ENCODE data around the gene MED27.

MED27 gene

GRCh38 chr9:131912671-131913070, 167.0 kb downstream of the MED27 start:
- DNase-seq: no peak

DNA sequence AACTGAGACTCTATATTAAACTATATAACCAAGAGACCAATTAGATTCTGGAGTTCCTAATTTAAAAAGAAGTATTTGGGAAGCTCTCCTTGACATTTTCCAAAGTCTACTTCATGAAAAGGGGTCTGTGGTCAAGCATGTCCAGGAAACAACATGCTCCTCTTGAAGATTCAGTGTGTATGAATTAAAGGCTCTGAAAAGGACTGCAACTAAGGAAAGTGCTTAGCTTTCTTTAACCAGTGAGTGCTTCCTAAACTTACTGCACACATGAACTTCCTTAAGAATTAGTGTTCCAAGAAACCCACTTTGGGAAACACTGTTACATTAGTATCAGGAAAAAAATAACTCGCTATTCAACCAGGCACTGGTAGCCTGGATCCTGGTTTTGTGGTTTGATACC, 167.6 kb downstream of the MED27 start:
- DNase-seq: no peak

DNA sequence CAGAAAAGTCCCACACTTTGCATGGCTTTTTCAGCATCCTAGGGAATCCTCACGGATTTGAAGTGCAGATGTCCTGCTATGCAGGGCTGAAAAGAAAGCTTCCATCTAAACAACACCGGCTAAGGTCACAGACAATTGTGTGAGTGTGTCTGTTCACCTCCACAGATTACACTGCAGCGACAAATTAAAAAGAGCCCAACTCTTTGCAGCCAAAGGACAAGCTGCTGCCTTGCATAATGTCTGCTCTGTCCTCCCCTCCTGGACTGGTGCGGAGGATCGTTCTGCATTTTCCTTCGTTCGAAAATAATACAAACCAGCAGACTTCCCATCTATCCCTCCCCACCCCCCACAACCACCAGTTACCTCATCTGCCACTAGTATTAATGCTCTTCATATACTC, 169.1 kb downstream of the MED27 start:
- no peak for DNase-seq

GRCh38 chr9:131905144-131905543, 174.5 kb downstream of the MED27 start:
- no peak for DNase-seq

DNA sequence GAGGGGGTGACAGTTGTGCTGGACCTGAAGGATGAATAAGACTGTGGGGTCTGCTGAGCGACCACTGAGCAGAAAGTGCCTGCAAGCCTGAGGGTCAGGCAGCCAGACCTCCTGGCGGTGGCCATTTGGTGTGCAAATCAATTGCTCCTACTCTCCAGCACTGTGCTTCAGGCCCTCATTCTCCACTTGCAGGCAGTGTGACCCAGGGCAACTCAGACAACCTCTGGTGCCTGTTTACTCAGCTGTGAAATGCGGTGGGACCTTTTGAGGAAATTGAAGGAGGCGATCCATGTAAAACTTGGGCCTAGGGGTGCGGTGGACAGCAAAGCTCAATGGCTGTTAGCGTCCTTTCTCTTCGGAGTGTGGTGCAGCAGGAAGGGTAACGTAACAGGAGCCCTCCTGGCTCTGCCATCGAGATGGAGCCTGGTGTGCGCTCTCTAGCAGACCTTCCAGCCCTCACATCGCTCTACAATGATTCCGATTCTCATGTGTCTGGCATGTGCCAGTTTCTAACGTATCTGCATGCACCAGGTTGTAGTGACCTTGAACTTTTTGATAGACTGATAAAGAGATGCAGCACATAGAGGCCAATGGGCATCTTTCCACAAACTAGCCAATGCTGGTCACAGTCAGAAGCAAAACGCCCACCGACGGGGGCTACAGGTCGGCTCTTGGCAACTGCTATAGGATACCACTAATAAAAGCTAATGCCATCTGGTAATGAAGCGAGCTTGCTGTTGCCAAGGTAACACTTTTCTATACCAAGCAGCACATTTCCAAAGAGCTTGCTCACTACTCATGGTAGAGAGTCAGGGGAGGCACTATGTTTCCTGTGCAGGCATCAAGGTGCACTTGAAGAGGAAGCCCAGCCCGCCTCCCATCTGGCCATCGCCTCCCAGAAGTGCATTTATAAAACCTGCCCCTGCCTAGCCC, 180.1 kb downstream of the MED27 start:
- DNase-seq: no peak

- DNase-seq: no peak
Measured at GRCh38 chr9:131892902-131893500, 186.7 kb downstream of the MED27 start.

DNA sequence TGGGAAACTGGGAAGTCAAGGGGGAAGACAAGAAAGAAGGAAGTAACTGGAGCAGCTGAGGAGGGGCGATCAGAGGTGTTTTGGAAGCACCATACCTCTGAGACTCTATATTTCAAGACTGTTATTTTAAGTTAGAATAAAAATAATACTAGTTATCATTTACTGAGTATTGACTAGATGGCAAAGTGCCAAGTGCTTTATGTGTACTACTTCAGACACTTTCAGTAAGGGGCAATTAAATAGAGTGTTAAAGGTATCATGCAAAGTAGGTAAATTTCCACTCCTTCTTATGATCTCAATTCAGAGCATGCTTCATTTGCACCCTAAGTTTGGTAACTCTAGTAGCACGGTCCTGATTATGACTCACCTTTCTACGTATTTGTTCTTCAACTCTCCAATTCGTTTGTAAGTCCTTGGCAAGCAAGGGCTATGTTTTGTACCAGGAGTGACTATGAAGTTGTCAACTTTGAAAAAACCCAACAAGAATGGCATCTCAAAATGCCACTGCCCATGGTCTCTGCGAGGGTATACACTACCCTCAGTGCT, 187.4 kb downstream of the MED27 start:
- DNase-seq: peak; percentile 35

DNA sequence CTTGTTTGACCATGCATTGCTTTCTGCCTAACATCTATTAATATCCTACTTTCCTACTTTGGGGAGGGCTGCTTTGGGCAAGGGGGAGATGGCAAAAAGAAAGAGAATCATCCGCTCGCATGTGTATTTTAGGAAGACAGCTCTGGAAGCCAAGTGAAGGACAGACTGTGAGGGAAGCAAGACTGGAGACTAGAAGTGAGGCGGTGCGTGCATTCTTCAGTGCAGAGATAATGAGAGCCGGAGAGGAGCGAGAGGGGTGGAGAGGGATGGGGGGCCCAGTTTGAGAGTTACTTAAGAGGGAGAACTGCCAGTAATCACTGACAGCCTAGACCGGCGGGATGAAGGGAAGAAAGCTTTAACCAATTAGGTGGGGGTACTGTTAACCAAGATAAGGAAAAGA, 188.1 kb downstream of the MED27 start:
- no peak for DNase-seq

DNA sequence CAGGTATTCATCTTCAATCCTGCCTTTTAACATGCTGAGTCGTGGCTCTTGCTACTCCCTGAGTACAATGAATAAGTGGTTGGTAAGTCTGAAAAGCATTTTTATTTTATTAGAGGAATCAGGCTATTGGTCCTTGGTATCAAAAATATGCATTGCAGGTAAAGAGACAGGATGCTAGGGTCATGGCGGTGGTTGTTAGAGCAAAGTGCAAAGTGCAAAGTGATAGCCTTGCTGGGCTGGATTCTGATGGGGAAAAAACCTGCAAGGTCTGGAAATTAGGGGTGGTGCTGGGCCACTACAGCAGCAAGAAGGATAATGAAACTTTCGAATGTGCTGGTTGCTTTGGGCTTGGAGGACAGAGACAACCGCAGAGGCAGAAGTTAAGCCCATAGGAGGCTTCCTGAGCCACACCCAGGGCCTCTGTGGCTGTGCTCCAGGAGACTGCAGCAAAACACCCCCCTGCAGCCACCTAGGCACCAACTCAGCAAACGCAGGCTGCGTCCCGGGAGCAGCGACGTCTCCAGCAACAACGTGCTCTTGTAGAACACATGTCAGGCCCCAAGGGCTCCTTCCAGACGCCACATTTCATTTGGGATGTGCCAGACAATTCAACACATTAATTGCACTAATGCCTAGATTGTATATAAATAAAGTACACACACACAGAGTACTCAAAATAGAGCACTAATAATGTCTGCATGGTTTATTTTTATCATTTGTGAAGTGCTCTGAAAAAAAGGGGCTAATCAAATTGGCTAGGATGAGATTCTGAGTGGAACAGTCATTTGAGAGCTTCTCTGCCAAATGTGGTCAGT, 190.0 kb downstream of the MED27 start:
- DNase-seq: no peak

DNA sequence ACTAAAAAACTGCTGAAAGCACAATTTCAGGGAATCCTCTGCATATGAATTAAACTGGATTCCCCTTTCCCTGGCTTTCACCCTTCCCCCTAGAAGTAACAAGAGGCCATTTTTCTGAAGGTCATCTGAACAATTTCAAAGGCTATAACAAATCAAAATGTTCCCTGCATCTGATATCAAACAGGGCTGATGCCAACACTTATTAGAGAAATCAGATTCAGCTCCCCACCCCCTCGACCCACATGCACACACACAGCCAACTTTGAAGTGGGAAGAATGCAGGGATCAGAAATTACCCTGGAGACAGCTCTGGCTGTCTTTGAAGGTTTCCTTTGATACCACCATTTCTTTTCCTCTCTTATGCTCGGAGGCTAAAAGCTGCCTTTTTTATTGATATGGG, 190.7 kb downstream of the MED27 start:
- DNase-seq: no peak

DNA sequence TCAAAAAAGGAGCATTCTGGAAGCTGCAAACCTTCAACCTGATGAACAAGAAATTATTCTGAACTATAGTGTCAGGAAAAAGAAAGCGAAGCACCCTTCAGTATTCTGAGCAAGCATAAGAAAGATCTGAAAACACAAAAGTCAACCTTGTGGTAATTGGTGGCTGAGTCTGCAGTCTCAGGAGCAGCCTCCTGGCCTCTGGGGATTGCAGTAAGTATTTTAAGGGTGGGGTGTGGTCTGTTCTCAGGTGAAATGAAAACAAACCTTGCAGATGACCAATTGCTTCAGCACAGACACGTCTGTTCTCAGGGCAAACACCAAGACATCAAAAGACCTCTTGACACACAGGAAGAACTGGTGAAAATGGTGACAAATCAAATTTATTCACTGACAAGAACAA, 192.0 kb downstream of the MED27 start:
- no peak for DNase-seq

DNA sequence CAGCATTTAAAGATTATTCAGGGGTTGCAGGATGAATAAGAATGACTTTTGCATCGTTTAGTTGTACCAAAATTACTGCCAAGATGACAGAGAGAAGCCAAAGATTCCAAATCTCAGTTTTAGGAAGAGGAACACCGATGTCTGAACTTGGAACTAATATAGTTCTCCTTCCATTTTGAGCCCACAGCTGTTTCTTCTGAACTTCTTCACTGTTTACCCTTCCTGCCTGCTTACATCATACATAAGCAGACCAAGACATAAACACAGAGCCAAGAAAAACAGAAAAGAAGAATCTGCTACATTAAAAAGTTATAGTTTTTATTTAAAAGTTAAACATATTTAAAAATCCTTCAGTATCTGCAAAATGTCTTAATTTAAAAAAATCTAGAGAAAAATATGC, 192.8 kb downstream of the MED27 start:
- no peak for DNase-seq

GRCh38 chr9:131885144-131885609, 194.5 kb downstream of the MED27 start:
- DNase-seq: peak; percentile 77

DNA sequence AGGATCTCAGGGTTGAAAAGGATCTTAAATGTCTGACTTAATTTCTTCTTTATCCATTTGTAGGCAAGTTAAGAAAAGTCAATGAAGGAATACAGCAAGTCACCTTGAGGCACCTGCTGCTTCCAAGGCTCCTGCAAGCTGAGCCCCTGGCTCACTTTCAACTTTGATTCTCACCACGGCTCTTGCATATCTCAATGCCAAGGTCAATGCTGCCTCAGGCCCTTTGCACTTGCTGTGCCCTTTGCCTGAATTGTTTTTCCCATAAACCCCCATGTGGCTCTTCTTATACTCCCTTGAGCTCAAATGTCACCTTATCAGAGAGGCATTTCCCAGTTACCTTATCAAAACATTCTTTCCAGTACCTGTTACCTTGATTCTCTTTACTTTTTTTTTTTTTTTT, 195.4 kb downstream of the MED27 start:
- DNase-seq: no peak

DNA sequence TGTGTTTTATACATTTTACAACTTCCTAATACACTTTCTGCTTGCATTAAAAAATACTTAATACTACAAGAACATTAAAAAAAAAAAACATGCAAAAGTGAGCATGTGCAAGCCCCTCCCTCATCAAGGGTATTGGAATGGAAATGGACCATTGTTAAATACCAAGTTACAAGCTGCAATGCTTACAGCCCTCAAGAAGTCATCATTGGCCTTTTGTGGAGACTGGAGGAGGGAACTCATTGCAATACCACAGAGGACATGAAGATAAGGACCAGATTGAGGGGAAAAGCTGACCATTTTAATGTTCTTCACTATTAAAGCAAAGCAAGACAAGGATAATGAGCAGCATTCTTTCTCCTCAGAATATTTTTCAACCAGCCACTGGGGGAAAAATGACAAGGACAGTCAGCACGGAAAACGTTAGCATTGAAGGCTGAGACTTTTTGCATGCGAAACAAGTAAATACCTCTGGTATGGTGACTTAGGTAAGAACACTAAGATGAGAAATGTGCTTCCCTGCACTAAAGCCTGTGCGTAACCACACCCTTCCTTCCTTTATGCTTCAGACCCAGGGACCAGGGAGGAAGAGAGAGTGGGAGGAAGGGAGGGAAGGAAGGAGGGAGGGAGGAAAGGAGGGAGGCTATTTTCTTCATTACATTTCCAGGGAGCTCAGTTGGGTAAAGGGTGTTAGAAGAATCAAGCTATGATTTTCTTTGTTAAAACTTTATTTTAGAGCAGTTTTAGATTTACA, 198.7 kb downstream of the MED27 start:
- no peak for DNase-seq

DNA sequence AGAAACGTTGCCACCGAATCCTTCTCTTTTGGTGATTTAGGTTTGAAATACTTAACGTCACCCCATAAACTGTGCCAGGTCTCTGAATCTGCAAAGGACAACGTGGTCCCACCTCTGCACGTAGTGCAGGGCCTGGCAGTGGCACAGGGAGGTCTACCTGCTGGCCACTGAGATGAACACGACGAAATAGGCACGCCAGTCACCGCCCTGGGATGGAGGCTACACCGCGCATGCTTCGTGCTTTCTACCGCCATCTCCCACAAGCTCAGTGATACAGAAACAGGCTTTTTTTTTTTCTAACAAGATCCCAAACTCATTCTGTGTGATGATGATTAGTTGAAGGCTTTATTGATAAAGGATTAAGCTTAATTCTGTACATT, 199.8 kb downstream of the MED27 start:
- no peak for DNase-seq

DNA sequence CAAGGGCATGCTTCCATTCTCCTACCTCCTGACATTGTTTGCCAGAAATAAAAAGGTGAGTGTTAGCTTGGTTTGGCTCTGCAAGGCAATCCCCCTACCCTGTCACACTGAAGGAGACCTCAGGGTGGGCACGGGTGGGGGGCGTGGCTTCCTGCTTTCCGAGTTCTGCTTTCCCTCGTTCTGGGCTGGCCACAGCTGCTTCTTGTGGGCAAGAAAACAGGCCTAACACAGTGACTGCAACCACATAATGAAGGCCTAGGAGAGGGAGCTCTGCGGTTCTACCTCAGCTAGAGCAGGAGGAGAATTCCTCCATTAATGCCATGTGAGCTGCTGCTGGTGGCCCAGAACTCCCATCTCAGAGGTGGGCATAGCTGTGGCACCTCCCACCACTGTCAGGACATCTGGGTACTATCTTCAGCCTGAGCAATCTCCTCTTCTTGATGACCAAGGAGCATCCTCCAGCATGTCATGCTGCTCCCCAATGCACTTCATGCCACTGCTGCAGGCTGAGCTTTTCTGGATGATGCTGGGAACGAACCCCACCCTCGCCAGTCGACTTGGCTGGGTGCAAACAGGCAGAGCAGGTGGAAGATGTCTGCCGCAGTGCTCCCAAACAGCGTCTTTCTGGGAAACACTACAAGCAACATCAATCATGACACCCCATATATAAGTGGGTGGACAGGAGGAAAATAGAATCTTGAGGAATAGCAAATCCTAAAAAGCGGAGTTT, 200.3 kb downstream of the MED27 start:
- DNase-seq: no peak

DNA sequence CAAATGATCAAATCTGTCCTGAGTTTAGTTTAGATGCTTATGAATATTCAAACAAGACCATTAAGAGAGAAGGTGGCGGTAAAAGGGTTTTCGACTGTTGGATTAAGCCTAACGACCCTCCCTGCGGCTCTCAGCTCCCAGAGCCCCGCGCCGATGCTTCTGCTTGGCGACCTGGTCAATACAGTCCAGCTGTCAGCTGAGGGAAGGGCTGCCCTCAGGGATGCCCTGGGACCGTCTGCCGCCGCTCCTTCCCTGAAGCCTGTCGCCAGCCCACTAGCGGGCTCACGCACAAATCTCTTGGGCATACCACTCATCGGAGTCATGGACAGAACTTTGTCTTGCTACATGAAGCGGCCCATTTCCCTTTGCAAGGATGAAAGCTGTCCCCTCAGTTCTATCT, 203.2 kb downstream of the MED27 start:
- no peak for DNase-seq

DNA sequence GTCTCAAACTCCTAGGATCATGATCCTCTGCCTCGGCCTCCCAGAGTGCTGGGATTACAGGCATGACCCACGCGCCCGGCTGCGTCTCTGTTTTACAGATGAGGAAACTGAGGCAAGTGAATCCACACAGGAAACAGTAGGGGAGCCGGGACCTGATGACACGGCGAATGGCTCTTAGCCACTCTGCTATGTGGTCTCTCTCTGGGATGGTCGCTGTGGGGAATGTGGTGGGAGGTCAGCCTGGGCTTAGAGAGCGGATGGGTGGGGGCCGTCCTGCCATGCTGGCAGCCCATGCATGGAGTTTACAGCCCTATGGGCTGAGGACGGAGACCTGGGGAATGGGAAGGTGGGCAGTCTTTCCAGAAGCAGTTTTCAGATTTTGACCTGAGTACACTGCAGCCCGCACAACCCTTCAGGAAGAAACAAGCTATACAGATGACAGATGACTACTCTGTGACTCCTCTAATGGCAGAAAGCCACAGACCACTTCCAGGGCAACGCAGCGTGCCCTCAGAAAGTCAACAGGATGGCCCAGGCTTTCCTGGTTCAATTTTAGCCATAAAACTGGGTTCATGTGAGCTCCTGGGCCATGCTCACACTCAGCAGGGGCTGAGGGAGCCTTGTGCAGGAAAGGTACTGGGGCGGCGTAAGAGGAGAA, 203.7 kb downstream of the MED27 start:
- DNase-seq: no peak

DNA sequence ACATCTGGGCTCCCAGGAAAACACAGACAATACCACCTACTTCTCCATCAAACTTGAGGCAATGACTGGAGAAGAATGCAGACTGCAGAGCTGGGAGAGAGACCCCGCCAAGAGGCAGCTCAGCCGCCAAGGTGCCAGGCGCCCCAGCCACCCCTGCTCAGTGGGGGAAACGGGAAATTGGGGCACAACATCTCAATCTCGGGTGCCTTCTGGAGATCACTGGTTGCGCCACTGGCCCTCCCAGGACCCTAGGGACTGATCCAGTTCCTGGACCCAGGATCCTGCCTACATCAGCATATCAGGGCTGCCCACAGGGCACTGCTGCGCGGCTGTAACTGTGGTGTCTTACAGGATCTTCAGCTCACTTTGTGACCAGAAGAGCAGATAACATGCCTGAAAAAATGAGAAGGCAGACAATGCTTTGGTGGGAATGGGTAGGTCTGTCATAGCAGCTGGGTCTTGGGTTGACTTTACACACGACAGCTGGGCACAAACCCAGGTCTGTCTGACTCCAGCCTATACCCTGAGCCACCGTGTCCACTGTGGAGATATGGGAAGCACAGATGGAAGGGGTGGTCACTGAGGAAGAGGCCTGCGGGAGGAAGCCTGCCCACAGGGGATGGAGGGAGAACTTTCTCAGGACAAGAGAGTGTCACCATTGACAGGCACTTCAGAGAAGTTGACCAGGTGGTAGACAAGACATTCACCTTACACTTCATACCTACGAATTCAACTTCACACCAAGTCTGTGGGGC, 204.6 kb downstream of the MED27 start:
- DNase-seq: no peak

- no peak for DNase-seq
Measured at GRCh38 chr9:131874447-131874846, 205.2 kb downstream of the MED27 start.
